Measurements from ENCODE around the gene CDH2.

The CDH2 gene

GRCh38 chr18:28176948-28177827 lies at the start of gene CDH2:
Gene CDH2 (minus strand): TSS chr18:28177130. CDS start chr18:28177022, 108 bp downstream.
- peak; percentile 67 to 82 for DNase-seq

GRCh38 chr18:28212060-28212459 lies 35.1 kb upstream of the CDH2 start:
- DNase-seq, result no peak

GRCh38 chr18:28208712-28209265 lies 31.9 kb upstream of the CDH2 start:
- DNase-seq, result no peak

- DNase-seq, result peak; percentile 36 to 58
Measured at GRCh38 chr18:28208268-28208667, 31.3 kb upstream of the CDH2 start.

GRCh38 chr18:28204154-28204553 lies 27.2 kb upstream of the CDH2 start:
- no peak for DNase-seq

- no peak for DNase-seq
Measured at GRCh38 chr18:28201056-28201455, 24.1 kb upstream of the CDH2 start.

GRCh38 chr18:28198620-28199019 lies 21.7 kb upstream of the CDH2 start:
- DNase-seq, result no peak

- no peak for DNase-seq
Measured at GRCh38 chr18:28193177-28193778, 16.3 kb upstream of the CDH2 start.

- DNase-seq, result peak; percentile 56 to 77
Measured at GRCh38 chr18:28189400-28190239, 12.7 kb upstream of the CDH2 start.

GRCh38 chr18:28185121-28185520 lies 8.2 kb upstream of the CDH2 start:
- DNase-seq, result no peak

- no peak for DNase-seq
Measured at GRCh38 chr18:28183418-28184078, 6.6 kb upstream of the CDH2 start.

GRCh38 chr18:28181616-28182015 lies 4.7 kb upstream of the CDH2 start:
- DNase-seq, result no peak

GRCh38 chr18:28178720-28179119 lies 1.8 kb upstream of the CDH2 start:
- DNase-seq, result no peak

- peak in 1 of 2 experiments; percentile 39 for DNase-seq
Measured at GRCh38 chr18:28177828-28178635, 1.1 kb upstream of the CDH2 start.

- DNase-seq, result no peak
Measured at GRCh38 chr18:28176698-28176947, 307 bp downstream of the CDH2 start.

GRCh38 chr18:28175930-28176697 lies 816 bp downstream of the CDH2 start:
- no peak for DNase-seq

GRCh38 chr18:28175150-28175929 lies 1.6 kb downstream of the CDH2 start:
- DNase-seq, result no peak

GRCh38 chr18:28174181-28174905 lies 2.6 kb downstream of the CDH2 start:
- no peak for DNase-seq

- no peak for DNase-seq
Measured at GRCh38 chr18:28171837-28172236, 5.1 kb downstream of the CDH2 start.

GRCh38 chr18:28168725-28169124 lies 8.2 kb downstream of the CDH2 start:
- DNase-seq, result no peak

Measured in Kasumi-1 (cell line).